GM18511 (cell line): Measurements from ENCODE around the gene DNAJC13.
A peak's percentile ranks its signal among the peaks of the same experiment; 100 is the strongest.

Experiments
- ATAC-seq: cut with Tn5 transposase; IDR thresholded peaks from one replicate; pipeline ENCODE4 v1.9.1; 2021; ENCODE audit warnings: mild to moderate bottlenecking, moderate library complexity; ENCODE audit not compliant: unreplicated experiment

DNAJC13 gene

GRCh38 chr3:132461544-132461943 is 44.2 kb downstream of the DNAJC13 start:
- no peak for ATAC-seq

- no peak for ATAC-seq
These were observed 46.8 kb downstream of the DNAJC13 start for GRCh38 chr3:132464066-132464465.

GRCh38 chr3:132469326-132469725 is 52.0 kb downstream of the DNAJC13 start:
- no peak for ATAC-seq

GRCh38 chr3:132486099-132486498 is 68.8 kb downstream of the DNAJC13 start:
- ATAC-seq, result no peak

- ATAC-seq, result no peak
These were observed 70.8 kb downstream of the DNAJC13 start for GRCh38 chr3:132488151-132488550.

GRCh38 chr3:132499071-132499470 is 81.8 kb downstream of the DNAJC13 start:
- ATAC-seq, result no peak

GRCh38 chr3:132503559-132503958 is 86.3 kb downstream of the DNAJC13 start:
- ATAC-seq, result no peak

- no peak for ATAC-seq
These were observed 87.2 kb downstream of the DNAJC13 start for GRCh38 chr3:132504375-132504933.

GRCh38 chr3:132507657-132508056 is 90.4 kb downstream of the DNAJC13 start:
- no peak for ATAC-seq

GRCh38 chr3:132509096-132509495 is 91.8 kb downstream of the DNAJC13 start:
- ATAC-seq, result no peak

GRCh38 chr3:132509506-132509905 is 92.2 kb downstream of the DNAJC13 start:
- ATAC-seq, result no peak

- no peak for ATAC-seq
These were observed 95.8 kb downstream of the DNAJC13 start for GRCh38 chr3:132513057-132513456.

GRCh38 chr3:132517311-132517710 is 100.0 kb downstream of the DNAJC13 start:
- no peak for ATAC-seq

GRCh38 chr3:132519914-132520313 is 102.6 kb downstream of the DNAJC13 start:
- no peak for ATAC-seq

GRCh38 chr3:132521901-132522300 is 104.6 kb downstream of the DNAJC13 start:
- no peak for ATAC-seq

GRCh38 chr3:132522353-132522752 is 105.1 kb downstream of the DNAJC13 start:
- peak; percentile 64 for ATAC-seq

- no peak for ATAC-seq
These were observed 113.3 kb downstream of the DNAJC13 start for GRCh38 chr3:132530624-132531023.

- ATAC-seq, result peak; percentile 57
These were observed 118.5 kb downstream of the DNAJC13 start for GRCh38 chr3:132535575-132536441.

- no peak for ATAC-seq
These were observed 119.3 kb downstream of the DNAJC13 start for GRCh38 chr3:132536442-132537153.

- ATAC-seq, result no peak
These were observed 120.0 kb downstream of the DNAJC13 start for GRCh38 chr3:132537297-132537696.

- ATAC-seq, result no peak
These were observed 120.8 kb downstream of the DNAJC13 start for GRCh38 chr3:132538072-132538471.

- no peak for ATAC-seq
These were observed 122.4 kb downstream of the DNAJC13 start for GRCh38 chr3:132539681-132540080.
